IMR-90 (cell line): ENCODE data around the gene CRLF2. TPM values are rescaled to one million over a fixed set of nuclear protein-coding genes. Genes with fewer than 3 reads are reported as not detected.

Experiments used
- ATAC-seq: fragments of 200-7000 bp; cut with Tn5 transposase; 2 replicates; pipeline ENCODE4 v1.9.1; 2020; ENCODE audit warnings: low read depth, mild to moderate bottlenecking, moderate library complexity
- BruUV-seq: library from RNA; stranded (reverse); fragments of 400-500 nt; replicated peaks from 2 replicates; lab custom pipeline; 2021; lab: Mats Ljungman, UMichigan
- CTCF ChIA-PET: fragments of 300-600 bp; formaldehyde crosslinking; extraction: SDS; loops from one replicate; lab custom pipeline; 2021; ENCODE audit warnings: antibody characterized with exemption; lab: Yijun Ruan, JAX
- POLR2A ChIA-PET: fragments of 300-600 bp; sonication (Branson Sonifier 250); formaldehyde crosslinking; loops from one replicate; lab custom pipeline; 2022; ENCODE audit warnings: antibody characterized with exemption; ENCODE audit not compliant: unreplicated experiment; lab: Charles Lee
- DNase-seq: peaks from one replicate; pipeline ENCODE4 v3.0.0; 2013
- H2AFZ ChIP-seq: replicated peaks from 2 replicates; pipeline ENCODE3; 2013; ENCODE audit warnings: low read length, mild to moderate bottlenecking; ENCODE audit not compliant: poor library complexity
- H2AK5ac ChIP-seq: 2 replicates; pipeline ENCODE4 v1.6.1; 2013; ENCODE audit warnings: low read depth, low read length, inconsistent platforms
- H2AK9ac ChIP-seq: replicated peaks from 2 replicates; pipeline ENCODE3; 2013; ENCODE audit warnings: mild to moderate bottlenecking, low read depth, low read length, moderate library complexity; ENCODE audit not compliant: poor library complexity
- H2BK120ac ChIP-seq: 2 replicates; pipeline ENCODE4 v1.6.1; 2013; ENCODE audit warnings: low read depth, low read length, inconsistent platforms
- H2BK15ac ChIP-seq: 3 replicates; pipeline ENCODE4 v1.6.1; 2013; ENCODE audit warnings: low read depth, low read length, inconsistent platforms
- H2BK20ac ChIP-seq: 2 replicates; pipeline ENCODE4 v1.6.1; 2013; ENCODE audit warnings: low read depth, mild to moderate bottlenecking, inconsistent platforms, low read length, moderate library complexity
- H2BK5ac ChIP-seq: 2 replicates; pipeline ENCODE4 v1.6.1; 2013; ENCODE audit warnings: mild to moderate bottlenecking, low read depth, low read length, inconsistent platforms; ENCODE audit not compliant: poor library complexity, severe bottlenecking
- H3K14ac ChIP-seq: replicated peaks from 2 replicates; pipeline ENCODE4 v1.6.1; 2013; ENCODE audit warnings: low read depth, low read length, inconsistent platforms
- H3K18ac ChIP-seq: 2 replicates; pipeline ENCODE4 v1.6.1; 2013; ENCODE audit warnings: low read depth, low read length, control low read depth
- H3K23ac ChIP-seq: 2 replicates; pipeline ENCODE4 v1.6.1; 2013; ENCODE audit warnings: low read depth, low read length, inconsistent platforms
- H3K27ac ChIP-seq: 2 replicates; pipeline ENCODE4 v1.5.1; 2013; ENCODE audit warnings: mild to moderate bottlenecking, control low read depth, low read length; ENCODE audit not compliant: insufficient read depth
- H3K27me3 ChIP-seq: 2 replicates; pipeline ENCODE4 v1.6.1; 2013; ENCODE audit warnings: low read length; ENCODE audit not compliant: control insufficient read depth, insufficient read depth
- H3K36me3 ChIP-seq: 2 replicates; pipeline ENCODE4 v1.6.1; 2013; ENCODE audit warnings: low read length, mixed read lengths; ENCODE audit not compliant: control insufficient read depth, insufficient read depth
- H3K4ac ChIP-seq: 2 replicates; pipeline ENCODE4 v1.6.1; 2013; ENCODE audit warnings: low read depth, low read length, inconsistent platforms
- H3K4me1 ChIP-seq: 2 replicates; pipeline ENCODE4 v1.6.1; 2013; ENCODE audit warnings: low read length, mixed read lengths; ENCODE audit not compliant: control insufficient read depth, insufficient read depth
- H3K4me2 ChIP-seq: 2 replicates; pipeline ENCODE4 v1.6.1; 2013; ENCODE audit warnings: low read depth, mild to moderate bottlenecking, control low read depth, low read length, moderate library complexity
- H3K4me3 ChIP-seq: 2 replicates; pipeline ENCODE4 v1.5.1; 2013; ENCODE audit warnings: low read depth, mild to moderate bottlenecking, control low read depth, low read length, moderate library complexity; ENCODE audit not compliant: insufficient read depth
- H3K56ac ChIP-seq: 2 replicates; pipeline ENCODE4 v1.6.1; 2013; ENCODE audit warnings: low read length, inconsistent platforms; ENCODE audit not compliant: insufficient read depth; ENCODE audit errors: extremely low read depth
- H3K79me1 ChIP-seq, 2 experiments: 2 replicates each; pipeline ENCODE4 v1.6.1; 2013; ENCODE audit warnings: low read length in 2 of 2, inconsistent platforms in 1 of 2, low read depth in 1 of 2
- H3K9ac ChIP-seq: 2 replicates; pipeline ENCODE4 v1.6.1; 2013; ENCODE audit warnings: low read depth, low read length, control low read depth
- H3K9me1 ChIP-seq: 2 replicates; pipeline ENCODE4 v1.6.1; 2013; ENCODE audit warnings: low read length, inconsistent platforms; ENCODE audit not compliant: insufficient read depth
- H3K9me3 ChIP-seq: 2 replicates; pipeline ENCODE4 v1.6.1; 2013; ENCODE audit warnings: low read length; ENCODE audit not compliant: control insufficient read depth, insufficient read depth
- H4K20me1 ChIP-seq: 2 replicates; pipeline ENCODE4 v1.6.1; 2013; ENCODE audit warnings: low read length, inconsistent platforms; ENCODE audit not compliant: insufficient read depth
- H4K5ac ChIP-seq: 2 replicates; pipeline ENCODE4 v1.6.1; 2013; ENCODE audit warnings: mild to moderate bottlenecking, low read depth, low read length, control low read depth
- H4K8ac ChIP-seq, 2 experiments: 2 replicates each; pipeline ENCODE4 v1.6.1; 2013; ENCODE audit warnings: low read depth in 2 of 2, low read length in 2 of 2, control low read depth in 1 of 2, inconsistent platforms in 1 of 2
- H4K91ac ChIP-seq: 2 replicates; pipeline ENCODE4 v1.6.1; 2013; ENCODE audit warnings: low read depth, low read length, inconsistent platforms; ENCODE audit not compliant: insufficient read depth
- BHLHE40 ChIP-seq: fragments of 150-350 bp; IDR thresholded peaks from 2 replicates; pipeline ENCODE4 v1.6.1; 2016; ENCODE audit warnings: mild to moderate bottlenecking, low read depth, low read length
- CEBPB ChIP-seq: IDR thresholded peaks from 2 replicates; pipeline ENCODE4 v1.6.1; 2012; ENCODE audit warnings: low read depth, low read length, improper control_type of control experiment
- CHD1 ChIP-seq: IDR thresholded peaks from 2 replicates; pipeline ENCODE4 v1.6.1; 2012; ENCODE audit warnings: low read depth, low read length, improper control_type of control experiment
- ELK1 ChIP-seq: fragments of 150-350 bp; IDR thresholded peaks from 2 replicates; pipeline ENCODE4 v1.6.1; 2016; ENCODE audit warnings: low read depth, mild to moderate bottlenecking, low read length, moderate library complexity, borderline replicate concordance
- FOS ChIP-seq: fragments of 150-350 bp; IDR thresholded peaks from 2 replicates; pipeline ENCODE4 v1.6.1; 2016; ENCODE audit warnings: low read depth, low read length
- MAFK ChIP-seq: IDR thresholded peaks from 2 replicates; pipeline ENCODE4 v1.6.1; 2012; ENCODE audit warnings: low read depth, low read length, improper control_type of control experiment
- MXI1 ChIP-seq: IDR thresholded peaks from 2 replicates; pipeline ENCODE4 v1.6.1; 2012; ENCODE audit warnings: low read depth, mild to moderate bottlenecking, low read length, moderate library complexity, borderline replicate concordance
- NFE2L2 ChIP-seq: fragments of 150-350 bp; IDR thresholded peaks from 2 replicates; pipeline ENCODE4 v1.6.1; 2016; ENCODE audit warnings: low read depth, mild to moderate bottlenecking, low read length
- POLR2A ChIP-seq: IDR thresholded peaks from 2 replicates; pipeline ENCODE4 v1.6.1; 2012; ENCODE audit warnings: mild to moderate bottlenecking, low read depth, low read length
- RAD21 ChIP-seq: IDR thresholded peaks from 2 replicates; pipeline ENCODE4 v1.6.1; 2012; ENCODE audit warnings: low read length, improper control_type of control experiment
- RCOR1 ChIP-seq: IDR thresholded peaks from 2 replicates; pipeline ENCODE4 v1.6.1; 2012; ENCODE audit warnings: mild to moderate bottlenecking, low read length, improper control_type of control experiment; ENCODE audit not compliant: insufficient replicate concordance
- RFX5 ChIP-seq: IDR thresholded peaks from 2 replicates; pipeline ENCODE4 v1.8.0; 2012; ENCODE audit warnings: low read depth, mild to moderate bottlenecking, low read length, moderate library complexity
- SMC3 ChIP-seq: fragments of 150-350 bp; IDR thresholded peaks from 2 replicates; pipeline ENCODE4 v1.6.1; 2016; ENCODE audit warnings: low read depth, mild to moderate bottlenecking, antibody characterized with exemption, low read length, moderate library complexity
- USF2 ChIP-seq: fragments of 150-350 bp; IDR thresholded peaks from 2 replicates; pipeline ENCODE4 v1.6.1; 2017; ENCODE audit warnings: mild to moderate bottlenecking, antibody characterized with exemption, low read length, low read depth
- WGBS, 2 experiments: methylation state at CpG; one replicate each; pipeline versions ENCODE4 v1.1.5 to v1.1.7; 2013; ENCODE audit warnings: missing lambda C conversion rate in 2 of 2; ENCODE audit not compliant: insufficient read length in 1 of 2; ENCODE audit errors: extremely low coverage in 2 of 2; 5-methylcytosine and 5-hydroxymethylcytosine counted together
- dilution Hi-C: fragments of 300-500 bp; cut with HindIII; formaldehyde crosslinking; loops from one replicate; pipeline ENCODE4 v1.14.3; 2018; ENCODE audit warnings: low sequenced_read_pairs; ENCODE audit not compliant: unreplicated experiment
- in situ Hi-C: fragments of 300-500 bp; cut with MboI; formaldehyde crosslinking; loops from 3 replicates; pipeline ENCODE4 v1.14.3; 2019; ENCODE audit warnings: low sequenced_read_pairs, inconsistent platforms, mixed read lengths
- intact Hi-C: fragments of 100-400 bp; cut with micrococcal nuclease; formaldehyde crosslinking; loops from 2 replicates; pipeline ENCODE4 v1.10.0; 2022
- polyA plus RNA-seq, 3 experiments: library from polyadenylated mRNA; depleted of rRNA; stranded (reverse); fragments of >200 nt; gene quantifications; 2 replicates each; pipeline ENCODE4 v1.2.3, GENCODE V29; 2012; ENCODE audit warnings: low replicate concordance in 1 of 3
- total RNA-seq: library from RNA; depleted of rRNA; stranded (reverse); fragments of >200 nt; gene quantifications from 2 replicates; pipeline ENCODE4 v1.2.3, GENCODE V29; 2012

The CRLF2 gene
- total and polyA plus RNA-seq, 2 of the 4 experiments (the other 2 are of a cell fraction) = not detected

GRCh38 chrX:1151378-1152077, 60.9 kb downstream of the CRLF2 start:
- in situ Hi-C loops (no loop called here), dilution Hi-C loops (no loop called here), intact Hi-C loops (no loop called here)
- DNase-seq (no peak), ATAC-seq (no peak)
- no peak overlapping the region for H3K27ac ChIP-seq
- H4K91ac ChIP-seq = no peak overlapping the region
- no peak overlapping the region for H3K4me2 ChIP-seq
- H3K18ac ChIP-seq = no peak overlapping the region
- no peak overlapping the region for H2BK5ac ChIP-seq
- no peaks in the 10 kb centered on the region for H3K36me3 ChIP-seq
- no peak overlapping the region for H3K4me3 ChIP-seq
- H3K9me3 ChIP-seq = peaks cover 11% of the 10 kb centered on the region; the same call in 1 of the 2 replicates
- 45% methylated on average over 2 of the region's 9 CpGs; no CpG with 5 or more reads in 1 of the 2 experiments for WGBS, 2 experiments
- no peak overlapping the region for H2BK15ac ChIP-seq
- H3K27me3 ChIP-seq = no peaks in the 10 kb centered on the region
- no peak overlapping the region for H3K14ac ChIP-seq
- TF ChIP-seq NFE2L2 = no peak
- no peak for TF ChIP-seq POLR2A
- TF ChIP-seq CEBPB = no peak
- no peak for TF ChIP-seq FOS
- no peak for TF ChIP-seq MAFK
- TF ChIP-seq BHLHE40 = no peak
- TF ChIP-seq RFX5 = no peak
- TF ChIP-seq SMC3 = no peak
- no peak for TF ChIP-seq CHD1
- TF ChIP-seq RCOR1 = no peak
- no peak for TF ChIP-seq ELK1
- no peak for TF ChIP-seq USF2
- TF ChIP-seq MXI1 = no peak
- TF ChIP-seq RAD21 = no peak
- no peaks in the 10 kb centered on the region for H3K79me1 ChIP-seq
- no peak overlapping the region for H4K5ac ChIP-seq
- H2BK120ac ChIP-seq = no peak overlapping the region
- H3K23ac ChIP-seq = no peak overlapping the region
- H2BK20ac ChIP-seq = no peak overlapping the region
- H3K56ac ChIP-seq = no peak overlapping the region
- H3K9me1 ChIP-seq = no peaks in the 10 kb centered on the region
- ChIA-PET CTCF (no interaction called here), POLR2A (no interaction called here)
- BruUV-seq = no TSS peak
- no peak overlapping the region for H3K9ac ChIP-seq
- no peak overlapping the region for H2AK9ac ChIP-seq
- H3K4ac ChIP-seq = no peak overlapping the region
- no peaks in the 10 kb centered on the region for H4K20me1 ChIP-seq
- H2AK5ac ChIP-seq = no peak overlapping the region
- no peak overlapping the region for H2AFZ ChIP-seq
- H3K4me1 ChIP-seq = no peaks in the 10 kb centered on the region
- H4K8ac ChIP-seq = no peak overlapping the region
